Esophagus mucosa (tissue), 1 donor: ENCODE data around the gene RPUSD2. TPM values are rescaled to one million over a fixed set of nuclear protein-coding genes. Genes with fewer than 3 reads are reported as not detected.

Source experiments
- ATAC-seq: fragments of 200-7000 bp; cut with Tn5 transposase; one replicate; pipeline ENCODE4 v1.9.1; 2020
- total RNA-seq: library from RNA; stranded (reverse); gene quantifications from one replicate; pipeline ENCODE4 v1.2.4, GENCODE V29; 2023
- donor health status: DM: yes; HTN: yes; CAD: no.

RPUSD2 gene
- total RNA-seq, 1 donor from 2014 or later, result 5.3 TPM

DNA sequence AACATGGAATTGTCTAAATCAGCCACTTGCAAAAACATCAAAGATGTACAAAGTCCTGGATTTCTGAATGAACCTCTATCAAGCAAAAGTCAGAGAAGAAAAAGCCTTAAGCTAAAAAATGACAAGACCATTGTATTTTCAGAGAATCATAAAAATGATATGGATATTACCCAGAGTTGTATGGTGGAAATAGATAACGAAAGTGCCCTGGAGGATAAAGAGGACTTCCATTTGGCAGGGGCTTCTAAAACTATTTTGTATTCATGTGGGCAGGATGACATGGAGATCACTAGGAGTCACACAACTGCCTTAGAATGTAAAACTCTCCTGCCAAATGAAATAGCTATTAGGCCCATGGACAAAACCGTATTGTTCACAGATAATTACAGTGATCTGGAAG, 54.3 kb downstream of the RPUSD2 start:
- no peak for ATAC-seq

Other genes with a start within 250 kb of the RPUSD2 start
- gene INAFM2, start 245.6 kb upstream of the RPUSD2 start, total RNA-seq, result 7.1 TPM
- gene CCDC9B, start 228.4 kb upstream of the RPUSD2 start, total RNA-seq, result 21.3 TPM
- gene PHGR1, start 218.3 kb upstream of the RPUSD2 start, total RNA-seq, result not detected
- 0.28 TPM for gene DISP2, start 211.1 kb upstream of the RPUSD2 start, total RNA-seq
- 13.8 TPM for gene KNSTRN, start 186.6 kb upstream of the RPUSD2 start, total RNA-seq
- gene IVD, start 163.5 kb upstream of the RPUSD2 start, total RNA-seq, result 14.7 TPM
- 7.0 TPM for gene BAHD1, start 128.3 kb upstream of the RPUSD2 start, total RNA-seq
- gene CHST14, start 98.3 kb upstream of the RPUSD2 start, total RNA-seq, result 4.0 TPM
- 13.9 TPM for gene CCDC32, start 4.3 kb upstream of the RPUSD2 start, total RNA-seq
- gene KNL1, start 24.9 kb downstream of the RPUSD2 start, total RNA-seq, result 8.8 TPM
- gene RAD51, start 125.9 kb downstream of the RPUSD2 start, total RNA-seq, result 8.2 TPM
- 21.2 TPM for gene RMDN3, start 186.0 kb downstream of the RPUSD2 start, total RNA-seq
- gene GCHFR, start 194.8 kb downstream of the RPUSD2 start, total RNA-seq, result 13.0 TPM
- gene C15orf62, start 200.7 kb downstream of the RPUSD2 start, total RNA-seq, result 4.0 TPM
- 18.4 TPM for gene ZFYVE19, start 237.8 kb downstream of the RPUSD2 start, total RNA-seq
- 20.8 TPM for gene DNAJC17, start 238.2 kb downstream of the RPUSD2 start, total RNA-seq